ENCODE data around the gene MYL12B. TPM values are rescaled to one million over a fixed set of nuclear protein-coding genes. Genes with fewer than 3 reads are reported as not detected.

The MYL12B gene
- total RNA-seq, 1 donor from 2014 or later, result 211 TPM

DNA sequence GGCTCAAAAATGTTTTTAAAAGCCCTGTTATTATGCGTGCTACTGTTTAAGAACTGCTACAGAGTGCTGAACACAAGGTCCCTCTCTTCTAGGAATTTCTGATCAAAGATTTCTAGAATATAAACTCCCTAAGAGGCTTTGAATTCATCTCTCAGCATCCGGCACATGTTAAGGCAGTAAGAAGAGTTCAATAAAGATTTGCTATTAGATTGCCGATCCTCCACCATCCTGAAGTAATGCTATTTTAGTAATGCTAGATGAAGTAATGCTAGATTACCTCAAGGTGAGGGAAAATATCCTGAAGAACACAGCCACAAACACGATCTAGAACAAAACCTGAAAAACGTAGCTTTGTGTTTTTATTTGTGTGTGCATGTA, 949 bp upstream of the MYL12B start:
- Mint-ChIP-seq H3K9me3 (no peaks in the 10 kb centered on the region), H3K4me3 (peak overlapping the region; percentile 96), H3K27me3 (no peaks in the 10 kb centered on the region), H3K27ac (peak overlapping the region; percentile 100), H3K36me3 (peaks cover 27% of the 10 kb centered on the region), H3K4me1 (ENCODE audit: unreplicated experiment) (peaks cover 33% of the 10 kb centered on the region)
- DNase-seq (ENCODE audit: extremely low spot score, unreplicated experiment), result no peak
- TF ChIP-seq, protein P1, sequence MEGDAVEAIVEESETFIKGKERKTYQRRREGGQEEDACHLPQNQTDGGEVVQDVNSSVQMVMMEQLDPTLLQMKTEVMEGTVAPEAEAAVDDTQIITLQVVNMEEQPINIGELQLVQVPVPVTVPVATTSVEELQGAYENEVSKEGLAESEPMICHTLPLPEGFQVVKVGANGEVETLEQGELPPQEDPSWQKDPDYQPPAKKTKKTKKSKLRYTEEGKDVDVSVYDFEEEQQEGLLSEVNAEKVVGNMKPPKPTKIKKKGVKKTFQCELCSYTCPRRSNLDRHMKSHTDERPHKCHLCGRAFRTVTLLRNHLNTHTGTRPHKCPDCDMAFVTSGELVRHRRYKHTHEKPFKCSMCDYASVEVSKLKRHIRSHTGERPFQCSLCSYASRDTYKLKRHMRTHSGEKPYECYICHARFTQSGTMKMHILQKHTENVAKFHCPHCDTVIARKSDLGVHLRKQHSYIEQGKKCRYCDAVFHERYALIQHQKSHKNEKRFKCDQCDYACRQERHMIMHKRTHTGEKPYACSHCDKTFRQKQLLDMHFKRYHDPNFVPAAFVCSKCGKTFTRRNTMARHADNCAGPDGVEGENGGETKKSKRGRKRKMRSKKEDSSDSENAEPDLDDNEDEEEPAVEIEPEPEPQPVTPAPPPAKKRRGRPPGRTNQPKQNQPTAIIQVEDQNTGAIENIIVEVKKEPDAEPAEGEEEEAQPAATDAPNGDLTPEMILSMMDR (conservative IDR thresholded peaks at IDR 0.05), result no peak

DNA sequence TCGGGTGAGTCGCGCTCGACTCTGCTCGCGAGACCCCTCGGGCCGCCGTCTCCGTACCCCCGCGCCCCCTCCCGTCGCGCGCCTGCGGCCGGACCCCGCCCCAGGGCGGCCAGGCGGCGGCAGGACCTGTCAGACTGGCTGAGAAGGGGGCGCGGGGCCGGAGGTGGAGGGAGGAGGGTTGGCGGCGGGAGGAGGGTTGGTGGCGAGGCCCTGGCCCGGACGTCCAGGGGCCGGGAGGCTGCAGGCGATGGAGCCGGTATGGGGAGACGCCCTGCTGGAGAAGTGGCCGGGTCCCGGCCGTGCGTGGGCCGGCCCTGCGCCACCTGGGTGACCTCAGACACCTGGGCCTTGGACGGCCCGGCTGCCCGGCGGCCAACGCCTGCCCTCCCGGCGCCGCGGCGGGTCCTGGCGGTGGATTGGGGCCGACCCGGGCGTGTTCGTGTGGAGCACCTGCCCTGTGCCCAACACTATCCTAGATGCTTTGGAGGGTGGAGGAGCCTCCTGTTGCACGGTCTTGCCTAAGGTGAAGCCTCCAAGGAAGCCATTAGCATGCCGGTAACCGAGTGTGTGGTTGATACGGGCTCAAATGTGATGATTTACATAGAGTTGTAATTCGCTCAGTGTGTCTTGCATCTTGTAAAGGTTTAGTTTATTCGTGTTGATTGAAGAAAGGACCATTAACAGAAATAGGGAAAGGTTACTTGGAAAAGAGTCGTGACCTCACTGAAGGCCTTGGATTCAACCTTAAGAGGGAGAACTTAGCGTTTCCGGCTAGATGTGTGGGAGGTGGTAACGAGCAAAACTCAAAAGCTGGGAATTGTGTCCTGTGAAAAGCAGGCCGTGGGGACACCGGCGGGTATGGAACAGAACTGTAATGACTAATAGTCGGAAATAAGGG, 550 bp downstream of the MYL12B start:
- H3K9me3 Mint-ChIP-seq, result no peaks in the 10 kb centered on the region
- no peak for DNase-seq (ENCODE audit: extremely low spot score, unreplicated experiment)
- TF ChIP-seq, protein P1 (conservative IDR thresholded peaks at IDR 0.05), result no peak
- peak overlapping the region; percentile 95 for H3K27ac Mint-ChIP-seq
- H3K36me3 Mint-ChIP-seq, result peaks cover 18% of the 10 kb centered on the region
- peaks cover 33% of the 10 kb centered on the region for H3K4me1 Mint-ChIP-seq (ENCODE audit: unreplicated experiment)
- H3K4me3 Mint-ChIP-seq, result peak overlapping the region; percentile 96
- no peaks in the 10 kb centered on the region for H3K27me3 Mint-ChIP-seq

DNA sequence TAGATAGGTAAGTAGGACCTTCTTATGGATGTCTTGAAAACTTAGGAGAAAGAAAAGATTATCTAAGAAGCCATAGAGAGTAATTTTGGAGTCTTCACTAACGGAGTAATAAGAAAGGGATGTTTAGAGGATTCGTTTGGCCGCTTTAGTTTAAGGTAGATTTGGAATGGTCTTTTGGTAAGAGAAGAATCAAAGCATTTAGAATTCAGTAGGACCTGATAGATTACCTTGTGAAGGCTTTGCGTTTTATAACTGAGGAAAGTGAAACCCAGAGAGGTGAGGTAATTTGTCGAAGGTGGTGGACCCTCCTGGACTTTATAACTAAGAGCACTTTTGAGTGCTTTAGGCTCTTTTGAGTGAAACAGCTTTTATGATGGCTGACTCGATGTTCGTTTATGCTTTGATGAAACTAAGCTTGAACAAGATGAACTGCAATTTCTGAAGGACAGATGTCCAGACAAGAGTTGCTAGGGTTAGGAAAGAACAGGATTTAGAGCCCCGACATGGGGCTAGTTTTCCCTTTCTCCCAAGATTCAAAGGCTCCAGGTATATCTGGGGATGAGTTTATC, 1.3 kb downstream of the MYL12B start:
- Mint-ChIP-seq H3K9me3 (no peaks in the 10 kb centered on the region), H3K27ac (peak overlapping the region; percentile 95), H3K4me3 (peak overlapping the region; percentile 94), H3K36me3 (peaks cover 11% of the 10 kb centered on the region), H3K4me1 (ENCODE audit: unreplicated experiment) (peaks cover 36% of the 10 kb centered on the region), H3K27me3 (no peaks in the 10 kb centered on the region)
- DNase-seq (ENCODE audit: extremely low spot score, unreplicated experiment), result no peak
- TF ChIP-seq, protein P1 (conservative IDR thresholded peaks at IDR 0.05), result no peak

DNA sequence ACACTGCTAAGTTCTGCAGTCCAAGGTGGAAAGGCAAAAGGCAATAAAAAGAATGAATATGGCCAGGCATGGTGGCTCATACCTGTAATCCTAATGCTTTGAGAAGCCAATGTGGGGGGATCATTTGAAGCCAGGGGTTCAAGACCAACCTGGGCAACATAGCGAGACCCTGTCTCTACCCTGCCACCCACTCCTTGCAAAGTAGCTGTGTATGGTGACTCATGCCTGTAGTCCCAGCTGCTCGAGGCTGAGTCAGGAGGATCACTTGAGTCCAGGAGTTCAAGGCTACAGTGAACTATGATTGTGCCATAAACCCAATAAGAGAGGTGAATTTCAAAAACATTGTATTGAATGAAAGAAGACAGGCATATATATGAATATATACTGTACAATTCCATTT, 2.4 kb downstream of the MYL12B start:
- Mint-ChIP-seq H3K27me3 (no peaks in the 10 kb centered on the region), H3K4me3 (peak overlapping the region; percentile 41), H3K36me3 (peaks cover 8% of the 10 kb centered on the region), H3K9me3 (peaks cover 6% of the 10 kb centered on the region), H3K27ac (peak overlapping the region; percentile 95), H3K4me1 (ENCODE audit: unreplicated experiment) (peaks cover 48% of the 10 kb centered on the region)
- TF ChIP-seq, protein P1 (conservative IDR thresholded peaks at IDR 0.05), result no peak
- no peak for DNase-seq (ENCODE audit: extremely low spot score, unreplicated experiment)

DNA sequence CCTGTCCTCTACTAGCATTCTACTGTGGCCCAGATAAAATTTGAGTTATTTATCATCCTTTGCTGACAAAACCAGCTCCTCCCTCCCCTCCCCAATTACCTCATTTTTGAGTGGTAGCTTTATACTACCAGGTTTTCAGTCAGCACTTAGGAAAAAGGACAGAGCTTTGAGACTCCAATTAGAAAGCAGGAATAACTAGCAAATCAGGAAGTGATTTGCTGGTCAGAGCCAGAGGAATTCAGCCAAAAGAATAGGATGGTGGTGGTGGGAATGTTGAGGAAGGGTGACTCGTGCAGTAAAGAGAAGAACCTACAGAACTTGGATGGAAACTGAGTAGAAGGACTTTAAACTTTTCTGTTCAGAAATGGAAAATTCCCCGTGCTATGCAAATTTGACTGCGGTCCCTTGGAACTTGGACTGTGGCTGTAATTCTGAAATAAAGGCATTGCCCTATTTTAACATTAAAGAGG, 3.7 kb downstream of the MYL12B start:
- H3K9me3 Mint-ChIP-seq, result peaks cover 8% of the 10 kb centered on the region
- peak overlapping the region; percentile 53 for H3K4me3 Mint-ChIP-seq
- peak overlapping the region; percentile 61 for H3K27ac Mint-ChIP-seq
- no peaks in the 10 kb centered on the region for H3K27me3 Mint-ChIP-seq
- TF ChIP-seq, protein P1 (conservative IDR thresholded peaks at IDR 0.05), result no peak
- H3K36me3 Mint-ChIP-seq, result peaks cover 8% of the 10 kb centered on the region
- no peak for DNase-seq (ENCODE audit: extremely low spot score, unreplicated experiment)
- peaks cover 53% of the 10 kb centered on the region for H3K4me1 Mint-ChIP-seq (ENCODE audit: unreplicated experiment)
